SK-MEL-5 (cell line): ENCODE results near the gene BCAS3. TPM values are rescaled to one million over a fixed set of nuclear protein-coding genes. Genes with fewer than 3 reads are reported as not detected.
"Not testable (repeated sequence)": the region's sequence is repeated elsewhere in the genome, so short reads cannot be mapped to it uniquely, and the experiment has no call there.

Source experiments
- DNase-seq: peaks from one replicate; pipeline ENCODE4 v3.0.0-alpha.2; 2016; ENCODE audit warnings: low read depth, low spot score
- in situ Hi-C: cut with HindIII; loops from 2 replicates; pipeline ENCODE4 v1.10.0; 2016; ENCODE audit warnings: low sequenced_read_pairs, high pct_unique_total_duplicates, low pct_unique_long_range_greater_than_20kb
- total RNA-seq: library from RNA; depleted of rRNA; stranded (reverse); fragments of >200 nt; shearing (Covaris generic); gene quantifications from 2 replicates; pipeline ENCODE4 v1.2.3, GENCODE V29; 2014

Gene BCAS3
- total RNA-seq, 1 experiment from 2014 or later, result 31.6 TPM

GRCh38 chr17:60756798-60757197 lies 79.1 kb downstream of the BCAS3 start:
- in situ Hi-C loops, DNase-seq: not testable (repeated sequence)

GRCh38 chr17:60757437-60757836 lies 79.8 kb downstream of the BCAS3 start:
- DNase-seq, result no peak
- in situ Hi-C loops, result no loop called here

DNA sequence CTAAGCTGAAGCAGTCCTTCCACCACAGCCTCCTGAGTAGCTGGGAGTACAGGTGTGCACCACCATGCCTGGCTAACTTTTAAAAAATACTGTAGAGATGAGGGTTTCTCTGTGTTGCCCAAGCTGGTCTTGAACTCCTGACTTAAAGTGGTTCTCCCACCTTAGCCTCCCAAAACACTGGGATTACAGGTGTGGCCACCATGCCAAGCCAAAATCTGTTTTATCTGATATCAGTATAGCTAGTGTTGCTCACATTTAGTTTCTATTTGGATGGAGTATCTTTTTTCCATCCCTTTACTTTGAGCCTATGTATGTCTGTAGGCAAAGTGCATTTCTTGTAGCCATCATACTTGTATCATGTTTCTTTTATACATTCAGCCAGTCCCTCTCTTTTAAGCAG lies 82.1 kb downstream of the BCAS3 start:
- DNase-seq, result no peak
- in situ Hi-C loops, result no loop called here

- DNase-seq, in situ Hi-C loops: not testable (repeated sequence)
Observed at GRCh38 chr17:60761301-60761700, 83.7 kb downstream of the BCAS3 start.

DNA sequence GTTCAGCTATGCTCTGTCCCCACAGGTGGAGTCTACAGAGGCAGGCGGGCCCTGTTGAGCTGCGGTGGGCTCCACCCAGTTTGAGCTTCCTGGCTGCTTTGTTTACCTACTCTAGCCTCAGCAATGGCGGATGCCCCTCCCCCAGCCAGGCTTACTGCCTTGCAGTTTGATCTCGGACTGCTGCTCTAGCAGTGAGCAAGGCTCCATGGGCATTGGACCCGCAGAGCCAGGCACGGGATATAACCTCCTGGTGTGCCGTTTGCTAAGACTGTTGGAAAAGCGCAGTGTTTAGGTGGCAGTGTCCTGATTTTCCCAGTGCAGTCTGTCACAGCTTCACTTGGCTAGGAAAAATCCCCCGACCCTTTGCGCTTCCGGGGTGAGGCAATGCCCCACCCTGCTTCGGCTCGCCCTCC lies 89.1 kb downstream of the BCAS3 start:
- DNase-seq, result no peak
- in situ Hi-C loops, result no loop called here

DNA sequence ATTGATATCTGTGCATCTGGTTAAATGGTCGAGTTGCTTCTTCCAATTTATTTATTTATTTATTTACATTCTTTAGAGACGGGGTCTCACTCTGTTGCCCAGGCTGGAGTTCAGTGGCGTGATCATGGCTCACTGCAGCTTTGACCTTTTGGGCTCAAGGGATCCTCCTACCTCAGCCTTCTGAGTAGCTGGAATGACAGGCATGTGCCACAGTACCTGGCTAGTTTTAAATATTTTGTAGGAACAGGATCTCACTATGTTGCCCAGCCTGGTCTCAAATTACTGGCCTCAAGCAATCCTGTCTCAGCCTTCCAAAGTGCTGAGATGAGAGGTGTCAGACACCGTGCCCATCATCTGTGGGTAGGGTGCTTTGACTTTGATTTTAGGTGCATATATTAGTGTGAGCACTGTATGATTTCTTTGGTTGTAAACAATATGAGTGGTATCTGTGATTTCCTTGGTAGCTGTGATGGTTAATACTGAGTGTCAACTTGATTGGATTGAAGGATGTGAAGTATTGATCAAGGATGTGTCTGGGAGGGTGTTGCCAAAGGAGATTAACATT lies 90.2 kb downstream of the BCAS3 start:
- in situ Hi-C loops, result no loop called here
- DNase-seq, result no peak

DNA sequence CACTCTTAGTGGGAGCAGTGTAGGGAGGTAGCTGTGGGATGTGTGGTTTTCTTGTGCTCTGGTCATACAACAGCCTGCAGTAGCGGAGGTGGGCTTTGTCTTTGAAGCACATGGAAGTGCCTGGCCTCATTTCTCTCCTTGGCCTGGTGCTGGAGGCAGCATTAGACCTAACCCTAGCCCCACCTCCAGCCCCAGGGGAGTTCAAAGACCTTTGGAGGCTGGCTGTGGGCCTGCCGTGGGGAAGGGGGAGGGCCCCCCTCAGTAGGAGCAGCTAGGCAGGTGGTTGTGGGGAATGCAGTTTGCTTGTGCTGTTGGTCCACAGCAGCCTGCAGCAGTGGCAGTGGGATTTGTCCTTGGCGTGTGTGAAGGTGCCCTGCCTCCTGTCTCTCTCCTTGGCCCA lies 91.7 kb downstream of the BCAS3 start:
- no peak for DNase-seq
- in situ Hi-C loops, result no loop called here

- in situ Hi-C loops, result no loop called here
- no peak for DNase-seq
Observed at GRCh38 chr17:60770946-60771422, 93.3 kb downstream of the BCAS3 start.

DNA sequence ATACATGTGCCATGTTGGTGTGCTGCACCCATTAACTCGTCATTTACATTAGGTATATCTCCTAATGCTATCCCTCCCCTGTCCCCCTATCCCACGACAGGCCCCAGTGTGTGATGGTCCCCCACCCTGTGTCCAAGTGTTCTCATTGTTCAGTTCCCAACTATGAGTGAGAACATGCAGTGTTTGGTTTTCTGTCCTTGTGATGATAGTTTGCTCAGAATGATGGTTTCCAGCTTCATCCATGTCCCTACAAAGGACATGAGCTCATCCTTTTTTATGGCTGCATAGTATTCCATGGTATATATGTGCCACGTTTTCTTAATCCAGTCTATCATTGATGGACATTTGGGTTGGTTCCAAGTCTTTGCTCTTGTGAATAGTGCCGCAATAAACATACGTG lies 94.0 kb downstream of the BCAS3 start:
- DNase-seq, in situ Hi-C loops: not testable (repeated sequence)

DNA sequence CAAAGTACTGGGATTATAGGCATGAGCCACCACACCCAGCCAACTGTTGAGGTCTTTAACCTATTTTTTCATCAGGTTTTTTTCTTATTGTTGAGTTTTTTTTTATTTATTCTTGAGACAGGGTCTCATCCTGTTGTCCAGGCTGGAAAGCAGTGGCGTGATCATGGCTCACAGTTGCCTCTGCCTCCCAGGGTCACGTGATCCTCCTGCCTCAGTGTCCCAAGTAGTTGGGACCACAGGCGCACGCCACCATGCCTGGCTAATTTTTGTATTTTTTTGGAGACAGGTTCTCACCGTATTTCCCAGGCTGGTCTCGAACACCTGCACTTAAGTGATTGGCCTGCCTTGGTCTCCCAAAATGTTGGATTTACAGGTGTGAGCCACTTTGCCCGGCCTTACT lies 95.9 kb downstream of the BCAS3 start:
- no peak for DNase-seq
- in situ Hi-C loops, result no loop called here

- no peak for DNase-seq
- in situ Hi-C loops, result no loop called here
Observed at GRCh38 chr17:60781880-60782412, 104.3 kb downstream of the BCAS3 start.

- in situ Hi-C loops, result no loop called here
- no peak for DNase-seq
Observed at GRCh38 chr17:60782742-60783141, 105.1 kb downstream of the BCAS3 start.

- DNase-seq, result no peak
- in situ Hi-C loops, result no loop called here
Observed at GRCh38 chr17:60790205-60790604, 112.6 kb downstream of the BCAS3 start.

GRCh38 chr17:60792250-60792898 lies 114.7 kb downstream of the BCAS3 start:
- DNase-seq, result peak; percentile 16
- in situ Hi-C loops, result no loop called here

- DNase-seq, result no peak
- in situ Hi-C loops, result no loop called here
Observed at GRCh38 chr17:60798576-60798975, 120.9 kb downstream of the BCAS3 start.

GRCh38 chr17:60802377-60802776 lies 124.7 kb downstream of the BCAS3 start:
- no peak for DNase-seq
- in situ Hi-C loops, result no loop called here

GRCh38 chr17:60803059-60803458 lies 125.4 kb downstream of the BCAS3 start:
- no peak for DNase-seq
- in situ Hi-C loops, result no loop called here

GRCh38 chr17:60804831-60805230 lies 127.2 kb downstream of the BCAS3 start:
- in situ Hi-C loops, result no loop called here
- no peak for DNase-seq

- in situ Hi-C loops, result no loop called here
- DNase-seq, result no peak
Observed at GRCh38 chr17:60809421-60809820, 131.8 kb downstream of the BCAS3 start.
